ENCODE measurements around the gene KRT5. TPM values are rescaled to one million over a fixed set of nuclear protein-coding genes. Genes with fewer than 3 reads are reported as not detected.

KRT5 gene
- total and polyA plus RNA-seq, 8 donors = 0.30 to 9.8 (median 0.37) TPM; not detected in 1

GRCh38 chr12:52561880-52562449 is 41.8 kb upstream of the KRT5 start:
- Histone ChIP-seq H3K27ac (no peak overlapping the region), H3K4me1 (no peaks in the 10 kb centered on the region), H3K4me3 (no peak overlapping the region), H3K27me3 (peaks cover 34 to 92% of the 10 kb centered on the region in 2 donors), H3K36me3 (no peaks in the 10 kb centered on the region), H3K9me3 (no peaks in the 10 kb centered on the region)
- intact Hi-C loops (cut with DNase I) = no loop called here
- DNase-seq = peak in 1 of 4 donors; percentile 39
- TF ChIP-seq CTCF (IDR thresholded peaks at IDR 0.05) = peak in 1 of 2 donors; percentile 18
- ATAC-seq = peak; percentile 90

DNA sequence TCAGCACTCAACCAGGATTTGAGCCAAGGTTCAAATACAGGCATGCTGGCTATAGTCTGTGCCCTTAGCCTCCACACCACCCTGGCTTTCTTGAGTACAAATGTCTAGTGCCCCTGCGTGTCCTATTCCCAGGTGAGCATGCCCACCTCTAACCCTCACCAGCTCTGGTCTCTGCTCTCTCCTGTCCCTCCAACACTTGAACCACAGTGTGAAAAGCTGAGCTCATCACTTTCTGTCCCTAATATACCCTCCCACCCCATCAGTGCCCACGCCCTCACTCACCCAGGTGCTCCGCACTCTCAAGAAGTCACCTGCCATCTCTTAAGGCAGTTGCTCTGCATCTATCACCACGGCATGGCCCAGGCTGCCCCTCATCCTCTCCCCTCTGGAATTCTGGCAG is 39.8 kb upstream of the KRT5 start:
- ATAC-seq (no peak), DNase-seq (no peak)
- no peak for TF ChIP-seq CTCF (IDR thresholded peaks at IDR 0.05)
- H3K36me3 ChIP-seq = no peaks in the 10 kb centered on the region
- H3K4me1 ChIP-seq = no peaks in the 10 kb centered on the region
- no peak overlapping the region for H3K4me3 ChIP-seq
- H3K27me3 ChIP-seq = peaks cover 19 to 86% of the 10 kb centered on the region in 2 donors
- no peaks in the 10 kb centered on the region for H3K9me3 ChIP-seq
- H3K27ac ChIP-seq = no peak overlapping the region
- intact Hi-C loops (cut with DNase I) = no loop called here

DNA sequence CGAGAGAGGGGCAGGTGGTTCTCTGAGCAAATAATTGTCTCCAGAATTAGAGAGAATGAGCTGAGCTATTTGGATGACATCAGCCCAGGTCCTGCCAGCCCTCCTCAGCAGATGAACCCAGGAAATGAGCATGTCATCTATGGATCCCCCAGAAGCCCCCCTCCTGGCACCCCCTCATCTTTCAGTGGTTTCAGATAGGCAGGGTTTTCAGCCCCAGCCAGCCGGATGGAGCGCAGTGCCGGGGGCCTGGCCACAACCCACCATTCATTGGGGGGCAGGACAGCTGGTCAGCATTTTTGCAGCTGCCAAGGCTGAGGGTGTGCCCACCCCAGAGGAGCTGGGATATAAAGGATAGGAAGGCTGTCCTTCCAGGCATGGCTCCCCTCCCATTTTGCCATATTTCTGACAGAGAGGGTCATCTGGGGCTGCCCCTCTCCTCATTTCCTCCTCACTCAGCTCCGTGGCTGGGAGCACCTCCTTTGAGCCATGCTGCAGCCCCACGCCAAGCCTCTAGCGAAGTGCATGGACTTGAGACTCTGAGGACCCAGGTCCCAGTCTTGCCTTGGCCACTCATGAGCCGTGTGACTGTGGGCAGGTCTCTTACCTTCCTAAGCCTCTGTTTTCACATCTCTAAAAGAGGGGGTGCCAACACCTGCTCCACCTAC is 38.7 kb upstream of the KRT5 start:
- Histone ChIP-seq H3K4me1 (no peaks in the 10 kb centered on the region), H3K27me3 (peaks cover 16 to 85% of the 10 kb centered on the region in 2 donors), H3K4me3 (no peak overlapping the region), H3K27ac (no peak overlapping the region), H3K36me3 (no peaks in the 10 kb centered on the region), H3K9me3 (no peaks in the 10 kb centered on the region)
- no peak for TF ChIP-seq CTCF (IDR thresholded peaks at IDR 0.05)
- ATAC-seq = no peak
- intact Hi-C loops (cut with DNase I) = no loop called here
- DNase-seq = no peak

DNA sequence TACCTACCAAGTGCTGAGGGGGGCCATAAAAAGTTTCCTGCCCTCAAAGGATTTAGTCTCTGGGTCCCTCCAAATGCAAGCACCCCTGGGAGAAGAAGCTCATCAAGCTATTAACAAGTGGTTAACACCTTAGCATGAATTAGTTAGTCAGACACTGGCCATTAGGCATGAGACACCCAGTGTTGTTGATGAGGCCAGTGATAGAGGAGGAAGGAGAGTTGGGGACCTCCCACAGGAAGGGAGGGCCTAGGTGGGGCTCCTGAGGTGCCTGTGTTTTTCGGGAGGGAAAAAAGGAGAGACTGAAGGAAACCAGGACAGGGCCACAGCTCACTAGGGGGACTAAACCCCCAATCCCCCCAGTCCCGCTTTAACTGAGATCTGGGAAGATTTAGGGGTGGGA is 37.3 kb upstream of the KRT5 start:
- Histone ChIP-seq H3K4me3 (no peak overlapping the region), H3K27me3 (peaks cover 10 to 83% of the 10 kb centered on the region in 2 donors), H3K27ac (no peak overlapping the region), H3K36me3 (no peaks in the 10 kb centered on the region), H3K4me1 (no peaks in the 10 kb centered on the region), H3K9me3 (no peaks in the 10 kb centered on the region)
- intact Hi-C loops (cut with DNase I) = no loop called here
- no peak for TF ChIP-seq CTCF (IDR thresholded peaks at IDR 0.05)
- no peak for ATAC-seq
- DNase-seq = no peak

GRCh38 chr12:52555577-52555976 is 35.4 kb upstream of the KRT5 start:
- peaks cover 10 to 84% of the 10 kb centered on the region in 2 donors for H3K27me3 ChIP-seq
- H3K4me1 ChIP-seq = no peaks in the 10 kb centered on the region
- ATAC-seq = no peak
- H3K4me3 ChIP-seq = no peak overlapping the region
- no peak for TF ChIP-seq CTCF (IDR thresholded peaks at IDR 0.05)
- H3K36me3 ChIP-seq = no peaks in the 10 kb centered on the region
- no peak for DNase-seq
- intact Hi-C loops (cut with DNase I) = no loop called here
- no peak overlapping the region for H3K27ac ChIP-seq
- no peaks in the 10 kb centered on the region for H3K9me3 ChIP-seq
